ENCODE data around the gene WWOX. TPM values are rescaled to one million over a fixed set of nuclear protein-coding genes. Genes with fewer than 3 reads are reported as not detected.

WWOX gene
- total RNA-seq, 3 donors from 2014 or later: 11.7 to 18.0 (median 13.8) TPM

GRCh38 chr16:79011282-79011681 is 911.8 kb downstream of the WWOX start:
- DNase-seq: no peak
- intact Hi-C loops (cut with DNase I, micrococcal nuclease): no loop called here
- H3K36me3 ChIP-seq (ENCODE audit: low read depth): no peaks in the 10 kb centered on the region
- no peaks in the 10 kb centered on the region for H3K9me3 ChIP-seq
- no peak for ATAC-seq
- no peak for TF ChIP-seq CTCF (IDR thresholded peaks at IDR 0.05)
- no peak overlapping the region for H3K4me3 ChIP-seq
- no peaks in the 10 kb centered on the region for H3K4me1 ChIP-seq (ENCODE audit: low read depth)

GRCh38 chr16:79012671-79013434 is 913.4 kb downstream of the WWOX start:
- H3K4me3 ChIP-seq: no peak overlapping the region
- no peaks in the 10 kb centered on the region for H3K4me1 ChIP-seq (ENCODE audit: low read depth)
- DNase-seq (no peak), ATAC-seq (no peak)
- H3K9me3 ChIP-seq: no peaks in the 10 kb centered on the region
- H3K36me3 ChIP-seq (ENCODE audit: low read depth): no peaks in the 10 kb centered on the region
- intact Hi-C loops (cut with DNase I, micrococcal nuclease): no loop called here
- no peak for TF ChIP-seq CTCF (IDR thresholded peaks at IDR 0.05)

- no peak overlapping the region for H3K4me3 ChIP-seq
- TF ChIP-seq CTCF (IDR thresholded peaks at IDR 0.05): no peak
- no peaks in the 10 kb centered on the region for H3K9me3 ChIP-seq
- intact Hi-C loops (cut with DNase I, micrococcal nuclease): no loop called here
- ATAC-seq (no peak), DNase-seq (no peak)
- no peaks in the 10 kb centered on the region for H3K4me1 ChIP-seq (ENCODE audit: low read depth)
- H3K36me3 ChIP-seq (ENCODE audit: low read depth): no peaks in the 10 kb centered on the region
Measured at GRCh38 chr16:79013930-79014660, 914.6 kb downstream of the WWOX start.

- no peak for ATAC-seq
- no peak for DNase-seq
- no peaks in the 10 kb centered on the region for H3K4me1 ChIP-seq (ENCODE audit: low read depth)
- intact Hi-C loops (cut with DNase I, micrococcal nuclease): no loop called here
- no peaks in the 10 kb centered on the region for H3K9me3 ChIP-seq
- H3K36me3 ChIP-seq (ENCODE audit: low read depth): no peaks in the 10 kb centered on the region
- H3K4me3 ChIP-seq: no peak overlapping the region
- TF ChIP-seq CTCF (IDR thresholded peaks at IDR 0.05): no peak
Measured at GRCh38 chr16:79018650-79019429, 919.4 kb downstream of the WWOX start.

- Histone ChIP-seq H3K4me3 (no peak overlapping the region), H3K4me1 (ENCODE audit: low read depth) (no peaks in the 10 kb centered on the region), H3K9me3 (no peaks in the 10 kb centered on the region), H3K36me3 (ENCODE audit: low read depth) (no peaks in the 10 kb centered on the region)
- no peak for TF ChIP-seq CTCF (IDR thresholded peaks at IDR 0.05)
- intact Hi-C loops (cut with DNase I, micrococcal nuclease): no loop called here
- no peak for ATAC-seq
- no peak for DNase-seq
Measured at GRCh38 chr16:79019431-79019830, 920.0 kb downstream of the WWOX start.
